GM21737 (cell line): ENCODE measurements around the gene GRIK3.
"Not testable (repeated sequence)": the region's sequence is repeated elsewhere in the genome, so short reads cannot be mapped to it uniquely, and the experiment has no call there.

ENCODE experiments used
- ATAC-seq: cut with Tn5 transposase; IDR thresholded peaks from one replicate; pipeline ENCODE4 v1.9.1; 2021; ENCODE audit warnings: mild to moderate bottlenecking, moderate library complexity; ENCODE audit not compliant: unreplicated experiment

GRIK3 gene

DNA sequence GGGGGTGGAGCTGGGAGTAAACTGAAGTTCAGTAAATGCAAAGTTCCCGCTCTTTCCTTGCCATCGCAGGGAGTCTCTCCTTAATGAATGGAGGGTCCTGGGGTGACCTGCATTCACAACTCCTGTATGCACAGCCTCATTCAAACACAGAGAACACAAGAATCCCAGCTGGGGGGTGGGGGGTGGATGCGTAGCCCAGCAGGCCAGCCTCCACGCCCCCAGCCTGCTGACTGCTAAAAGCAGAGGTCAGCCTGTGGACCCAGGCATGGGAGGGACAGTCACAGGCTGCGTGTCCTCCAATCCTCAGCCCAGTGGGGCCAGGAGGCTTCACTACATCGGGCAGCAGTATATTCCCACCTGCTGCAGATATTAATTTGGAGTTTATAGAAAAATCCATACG is 263.1 kb downstream of the GRIK3 start:
- no peak for ATAC-seq

DNA sequence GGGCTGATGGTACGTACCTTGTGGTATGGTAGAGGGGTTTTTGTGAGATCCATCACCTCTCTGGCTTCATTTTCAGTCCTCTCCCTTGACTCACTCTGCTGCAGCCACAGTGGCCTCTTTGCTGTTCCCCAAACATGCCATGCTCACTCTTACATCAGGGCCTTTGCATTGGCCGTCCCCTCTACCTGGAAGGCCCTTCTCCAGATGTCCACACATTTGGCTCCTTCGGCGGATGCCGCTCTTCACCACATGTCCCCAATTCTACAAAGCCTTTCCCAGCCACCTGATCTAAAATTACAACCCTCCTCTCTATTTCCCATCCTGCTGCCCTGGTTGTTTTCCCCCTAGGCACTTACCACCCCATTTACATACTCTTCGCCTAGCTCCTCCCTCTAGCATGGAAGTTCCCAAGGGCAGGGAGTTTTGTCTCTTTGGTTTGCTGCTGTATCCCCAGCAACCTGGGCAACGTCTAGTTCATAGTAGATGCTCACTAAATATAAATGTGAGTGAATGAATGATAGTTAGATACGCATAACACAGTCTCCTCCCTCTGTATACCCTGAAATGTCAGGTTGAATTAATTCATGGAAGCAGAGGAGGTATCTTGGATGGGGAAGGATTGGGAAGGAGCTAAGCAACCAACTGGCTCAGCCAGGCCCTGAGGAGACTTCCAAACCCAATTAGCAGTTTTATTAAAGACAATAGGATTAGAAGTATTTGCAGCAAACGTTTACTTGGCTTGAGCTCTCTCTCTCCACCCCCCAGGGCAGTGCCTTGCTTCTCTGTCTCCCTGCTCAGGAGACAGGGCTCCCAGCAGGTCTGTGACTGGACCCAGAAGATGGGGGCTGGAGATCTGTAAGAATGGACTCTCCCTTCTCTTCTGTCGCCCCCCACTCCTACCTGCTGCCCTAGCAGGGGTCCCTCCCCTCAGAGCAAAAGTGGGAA is 264.2 kb downstream of the GRIK3 start:
- no peak for ATAC-seq

DNA sequence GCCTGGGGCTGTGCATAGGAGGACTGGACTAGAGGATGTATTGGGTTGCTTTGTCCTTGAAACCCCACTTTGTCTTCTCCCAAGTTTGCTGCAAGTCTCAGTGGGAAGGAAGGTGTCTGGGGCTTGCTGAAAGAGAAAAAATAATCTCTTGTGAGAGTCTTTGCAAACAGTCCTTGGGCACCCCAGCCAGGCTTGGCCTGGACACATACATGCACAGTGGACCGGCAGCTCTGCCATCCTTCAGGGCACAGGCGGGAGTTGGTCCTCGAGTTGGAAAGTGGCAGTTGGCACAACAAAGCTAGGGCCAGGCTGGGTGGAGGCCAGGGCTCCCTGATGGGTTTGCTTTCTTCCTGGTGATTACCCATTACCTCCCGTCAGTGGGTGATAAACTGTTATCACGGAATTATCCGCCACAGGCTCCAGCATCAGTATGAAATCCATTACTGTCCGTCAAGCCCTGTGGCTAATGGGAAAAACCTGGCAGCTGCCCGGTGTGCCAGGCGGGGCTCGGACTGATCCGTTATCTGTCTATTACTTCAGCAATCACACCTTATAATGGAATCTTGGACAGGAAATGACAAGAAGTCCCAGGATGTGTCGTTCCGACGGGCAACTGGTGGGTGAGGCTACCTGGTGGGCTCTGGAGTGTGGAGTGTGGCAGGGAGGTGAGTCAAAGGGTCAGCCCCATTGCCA is 265.7 kb downstream of the GRIK3 start:
- ATAC-seq = no peak

DNA sequence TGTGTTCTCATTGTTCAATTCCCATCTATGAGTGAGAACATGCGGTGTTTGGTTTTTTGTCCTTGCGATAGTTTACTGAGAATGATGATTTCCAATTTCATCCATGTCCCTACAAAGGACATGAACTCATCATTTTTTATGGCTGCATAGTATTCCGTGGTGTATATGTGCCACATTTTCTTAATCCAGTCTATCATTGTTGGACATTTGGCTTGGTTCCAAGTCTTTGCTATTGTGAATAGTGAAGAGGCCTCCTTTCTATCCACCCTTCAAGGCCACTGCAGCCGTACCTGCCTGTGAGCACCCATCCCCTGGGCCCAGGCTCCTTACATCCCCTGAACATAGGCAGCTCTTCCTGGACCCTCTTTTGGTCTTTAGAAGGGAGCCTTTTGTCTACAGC is 266.9 kb downstream of the GRIK3 start:
- not testable (repeated sequence) for ATAC-seq

DNA sequence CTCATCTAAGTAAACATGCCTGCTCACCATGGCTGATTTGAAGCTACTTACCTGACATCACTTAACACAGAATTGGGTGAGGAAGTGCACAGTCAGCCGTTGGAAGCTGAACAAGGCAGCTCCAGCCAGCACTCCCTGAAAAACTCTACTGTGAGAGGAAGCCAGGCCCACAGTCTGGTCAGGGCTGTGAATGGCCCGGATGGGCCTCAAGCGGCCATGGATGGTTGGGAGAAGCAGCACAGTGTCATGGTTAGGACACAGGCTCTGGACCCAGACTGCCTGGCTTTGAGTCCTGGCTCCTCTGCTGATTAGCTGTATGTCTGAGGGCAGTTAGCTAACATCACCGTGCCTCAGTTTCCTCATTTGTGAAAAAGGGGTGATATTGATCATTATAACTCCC is 267.8 kb downstream of the GRIK3 start:
- no peak for ATAC-seq

DNA sequence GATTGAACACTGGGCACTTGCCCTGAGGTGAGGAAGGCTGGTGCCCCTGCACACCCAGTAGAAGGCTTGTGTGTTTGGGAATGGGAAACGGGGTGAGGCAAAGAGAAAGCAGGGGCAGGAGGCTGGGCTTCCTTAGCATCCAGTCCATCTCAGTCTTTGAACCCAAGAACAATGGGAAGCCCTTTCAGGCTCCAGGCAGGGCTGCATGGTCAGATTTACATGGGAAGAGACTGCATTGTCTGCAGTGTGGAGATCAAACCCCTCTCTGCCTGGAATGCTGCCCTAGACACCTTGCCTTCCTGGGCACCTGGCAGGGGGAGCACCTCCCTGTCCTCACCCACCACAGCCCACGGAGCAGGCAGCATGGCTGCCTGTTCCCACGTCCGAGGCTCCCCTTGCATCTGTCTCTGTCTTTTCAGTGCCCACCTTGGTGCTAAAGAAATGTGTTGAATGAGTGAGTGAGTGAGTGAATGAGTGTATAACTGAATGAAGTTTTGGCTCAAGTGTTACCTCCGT is 268.5 kb downstream of the GRIK3 start:
- no peak for ATAC-seq

DNA sequence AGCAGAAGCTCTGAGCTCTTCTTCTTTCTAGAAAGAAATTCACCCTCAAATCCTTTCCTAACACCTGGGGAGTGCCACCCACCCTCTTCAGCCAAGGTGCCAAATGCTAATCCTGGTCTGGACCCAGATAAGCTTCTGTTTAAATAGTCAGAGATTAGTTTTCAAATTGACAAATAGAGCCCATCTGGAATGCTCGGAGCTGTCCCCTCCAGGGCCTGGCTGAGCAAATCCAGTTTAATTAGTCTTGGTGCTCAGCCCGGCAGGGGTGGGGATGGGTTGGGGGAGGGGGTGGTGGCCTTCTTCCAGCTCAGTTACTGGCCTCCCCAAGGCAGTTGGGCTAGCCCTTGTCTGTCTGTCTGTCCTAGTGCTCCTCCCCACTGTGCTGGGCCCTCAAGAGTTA is 269.5 kb downstream of the GRIK3 start:
- no peak for ATAC-seq

DNA sequence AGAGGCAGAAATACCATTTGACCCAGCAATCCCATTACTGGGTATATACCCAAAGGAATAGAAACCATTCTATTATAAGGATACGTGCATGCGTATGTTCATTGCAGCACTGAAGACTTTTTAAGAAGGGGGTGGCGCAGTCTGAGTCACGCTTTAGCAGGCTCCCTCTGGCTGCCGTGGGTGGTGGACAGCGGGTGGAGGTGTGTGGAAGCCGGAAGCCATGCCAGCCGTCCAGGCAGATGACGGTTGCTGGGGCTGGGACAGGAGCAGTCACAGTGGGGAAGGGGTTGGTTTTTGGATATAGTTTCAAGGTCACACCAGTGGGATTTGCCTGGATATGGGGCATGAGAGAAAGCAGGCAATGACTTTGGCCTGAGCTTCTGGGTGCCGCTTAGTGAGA is 270.5 kb downstream of the GRIK3 start:
- no peak for ATAC-seq

DNA sequence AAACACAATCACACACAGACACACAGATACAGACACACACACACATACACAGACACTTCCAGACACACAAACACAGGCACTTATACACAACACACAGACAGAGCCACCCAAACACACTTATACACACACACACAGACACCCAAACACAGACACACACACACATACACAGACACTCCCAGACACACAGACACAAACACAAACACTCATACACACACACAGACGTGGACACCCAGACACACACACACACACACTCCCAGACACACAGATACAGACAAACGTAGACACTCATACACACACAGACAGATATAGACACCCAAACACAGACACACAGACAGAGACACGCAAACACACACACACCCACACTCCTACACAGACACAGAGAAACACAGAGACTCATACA is 272.1 kb downstream of the GRIK3 start:
- no peak for ATAC-seq

DNA sequence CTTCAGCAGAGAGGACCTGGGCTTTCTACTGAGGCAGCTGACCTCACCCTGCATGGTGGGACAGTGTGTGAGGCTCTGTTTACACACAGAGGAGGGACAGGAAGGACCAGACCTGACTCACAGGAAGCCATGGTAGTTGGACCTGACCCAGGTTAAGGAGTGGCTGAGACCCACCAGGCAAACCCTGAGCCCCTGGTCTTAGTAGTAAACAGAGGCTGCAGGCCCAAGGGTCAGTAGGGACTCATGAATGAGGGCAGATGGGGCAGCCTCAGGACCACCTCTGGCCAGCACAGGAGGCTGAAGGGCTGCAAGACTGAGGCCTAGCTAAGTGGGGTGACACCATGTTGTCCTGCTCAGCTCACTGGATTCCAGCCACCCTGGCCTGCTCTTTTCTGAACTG is 273.2 kb downstream of the GRIK3 start:
- no peak for ATAC-seq

DNA sequence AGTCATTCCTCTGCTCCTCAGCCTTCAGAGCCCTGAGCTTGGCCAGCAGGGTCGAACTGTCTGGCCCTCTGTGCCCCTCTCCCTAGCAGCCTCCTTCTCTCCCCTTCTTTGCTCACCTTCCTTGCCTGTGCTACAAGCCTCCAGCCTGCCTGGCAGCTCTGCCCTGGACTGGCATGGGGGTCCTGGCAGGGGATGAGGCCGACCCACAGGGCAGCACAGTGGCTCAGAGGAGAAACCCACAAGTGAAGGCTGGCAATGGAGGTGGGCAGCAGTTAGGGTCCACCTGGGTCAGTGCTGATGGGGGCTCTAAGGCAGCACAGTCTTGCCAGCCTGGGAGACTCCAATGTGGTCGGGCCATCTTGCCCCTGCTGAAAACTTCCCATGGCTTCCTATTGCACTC is 274.2 kb downstream of the GRIK3 start:
- no peak for ATAC-seq

DNA sequence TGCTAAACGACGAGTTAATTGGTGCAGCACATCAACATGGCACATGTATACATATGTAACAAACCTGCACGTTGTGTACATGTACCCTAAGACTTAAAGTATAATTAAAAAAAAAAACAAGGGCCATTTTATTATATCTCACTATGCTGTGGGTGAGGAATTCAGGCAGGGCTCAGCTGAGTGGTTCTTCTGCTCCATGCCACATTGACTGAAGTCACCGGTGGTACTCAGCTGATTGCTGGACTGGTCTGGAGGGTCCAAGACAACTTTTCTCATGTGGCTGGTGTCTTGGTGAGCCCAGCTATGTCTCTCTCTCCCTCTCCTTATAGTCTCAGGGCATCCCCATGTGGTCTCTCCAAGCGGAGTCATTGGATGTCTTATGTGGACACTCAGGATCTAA is 275.0 kb downstream of the GRIK3 start:
- no peak for ATAC-seq

DNA sequence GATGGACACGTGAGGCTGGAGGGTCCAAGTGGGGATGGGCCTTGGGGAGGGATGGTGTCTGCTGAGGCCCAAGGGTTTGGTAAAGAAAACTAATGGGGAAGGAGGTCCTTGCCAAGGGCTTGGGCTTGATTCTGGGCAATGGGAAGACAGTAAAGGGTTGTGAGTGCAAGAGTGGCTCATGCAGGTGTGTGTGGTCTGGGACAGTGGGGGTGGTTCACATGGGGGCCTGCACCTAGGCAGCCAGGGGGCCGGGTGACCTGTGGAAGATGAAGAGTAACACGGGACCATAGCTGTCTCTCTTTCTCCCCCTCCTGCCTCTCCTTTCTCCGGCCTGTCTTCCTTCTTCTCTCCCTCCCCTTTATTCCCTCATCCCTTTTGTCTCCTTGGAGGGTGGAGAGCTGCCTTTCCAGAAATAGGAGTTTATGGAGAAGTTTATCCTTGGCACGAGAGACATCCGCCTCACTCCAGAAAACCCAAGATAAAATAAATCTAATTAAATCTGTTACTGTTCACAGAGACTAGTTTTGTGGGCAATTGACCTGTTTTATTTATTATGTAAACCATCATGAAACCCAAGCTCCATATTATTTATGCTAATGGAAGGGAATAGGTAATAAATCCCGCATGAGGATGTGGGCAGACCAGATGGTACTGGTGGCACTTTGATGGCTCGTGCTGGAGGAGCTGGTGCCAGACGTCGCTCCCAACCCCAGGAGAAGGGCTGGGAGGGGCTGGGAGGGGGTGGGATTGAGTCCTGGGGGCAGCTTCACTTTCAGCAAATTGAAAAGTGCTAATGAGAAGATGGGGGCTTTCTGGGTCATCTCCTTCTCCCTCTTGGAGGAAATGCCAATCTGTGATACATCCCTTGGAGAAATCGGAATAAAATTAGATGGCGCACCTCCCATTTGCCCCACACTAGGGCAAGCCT is 278.7 kb downstream of the GRIK3 start:
- ATAC-seq = no peak

DNA sequence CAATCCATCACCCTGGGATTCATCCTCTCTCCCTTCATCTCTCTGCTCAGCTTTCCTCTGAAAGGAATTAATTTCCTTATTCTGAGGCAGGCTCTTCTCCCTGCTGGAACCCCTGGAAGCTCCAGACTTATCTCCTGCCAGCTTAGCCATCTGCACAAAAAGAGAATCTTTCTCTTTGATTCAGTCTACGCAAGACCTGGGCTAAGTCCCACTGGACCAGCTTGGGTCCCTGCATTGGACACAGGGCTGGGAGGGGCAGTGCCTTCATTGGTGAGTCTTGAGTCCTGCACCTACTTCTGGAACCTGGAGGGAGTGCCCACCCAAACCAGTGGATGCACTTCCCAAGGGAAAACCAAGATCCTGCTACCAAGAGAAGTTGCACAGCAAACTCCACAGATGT is 279.9 kb downstream of the GRIK3 start:
- no peak for ATAC-seq

DNA sequence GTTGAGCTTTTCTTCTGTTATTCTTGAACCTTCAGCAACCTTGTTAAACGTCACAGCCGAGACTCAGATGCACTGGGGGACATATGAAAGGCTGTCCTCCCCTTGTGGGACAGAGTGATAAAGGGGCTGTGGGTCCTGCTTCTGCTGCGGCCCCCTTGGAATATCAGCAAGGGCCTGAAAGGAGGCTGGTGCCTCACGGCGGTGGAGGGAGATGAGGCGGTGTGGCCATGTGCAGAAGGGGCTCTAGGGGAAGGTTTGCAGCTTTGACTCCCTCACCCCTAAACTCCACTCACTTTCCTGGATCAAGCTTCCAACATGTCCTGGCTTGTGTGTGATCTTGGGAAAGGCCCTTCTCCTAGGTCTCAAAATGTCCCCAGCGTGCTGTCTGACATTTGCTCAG is 280.9 kb downstream of the GRIK3 start:
- ATAC-seq = no peak

DNA sequence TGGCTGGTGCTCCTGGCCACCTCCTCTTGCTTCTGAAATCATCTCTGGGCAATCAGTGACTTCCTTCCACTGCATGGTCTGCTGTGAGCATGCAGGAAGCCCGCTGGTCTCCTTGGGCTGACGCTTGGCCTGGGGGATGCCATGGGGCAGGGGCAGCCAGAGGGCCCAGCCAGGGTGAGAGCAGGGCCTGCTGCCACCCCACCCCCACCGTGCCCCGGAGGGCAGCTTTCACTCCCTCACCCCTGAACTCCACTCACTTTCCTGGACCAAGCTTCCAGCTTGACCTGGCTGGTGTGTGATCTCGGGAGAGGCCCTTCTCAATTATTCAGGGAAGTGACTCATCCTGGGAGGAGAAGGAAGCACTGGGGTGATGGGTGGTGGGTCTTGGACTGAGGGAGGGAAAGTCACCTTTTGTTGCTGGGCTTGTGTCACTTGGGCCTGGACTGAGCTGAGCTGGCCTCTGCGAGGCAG is 281.4 kb downstream of the GRIK3 start:
- ATAC-seq = no peak

DNA sequence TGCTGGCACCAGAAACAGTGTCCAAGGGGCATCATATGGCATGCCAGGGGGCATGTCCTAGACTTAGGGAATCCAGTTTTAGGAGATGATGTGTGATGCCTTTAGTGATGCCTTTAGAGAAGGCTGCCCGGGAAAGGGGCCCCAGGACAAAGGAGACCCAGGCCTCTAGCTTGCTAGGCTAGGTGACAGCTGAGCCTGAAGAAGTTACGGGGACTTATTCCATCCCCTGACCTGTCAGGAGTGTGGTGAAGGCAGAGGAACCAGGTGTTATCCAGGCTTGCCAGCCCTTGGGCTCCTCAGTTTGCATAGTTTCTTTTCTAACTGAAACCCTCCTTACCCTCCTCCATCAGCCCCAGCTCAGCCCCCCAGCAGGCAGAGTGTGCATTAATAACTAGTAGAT is 281.9 kb downstream of the GRIK3 start:
- ATAC-seq = no peak

DNA sequence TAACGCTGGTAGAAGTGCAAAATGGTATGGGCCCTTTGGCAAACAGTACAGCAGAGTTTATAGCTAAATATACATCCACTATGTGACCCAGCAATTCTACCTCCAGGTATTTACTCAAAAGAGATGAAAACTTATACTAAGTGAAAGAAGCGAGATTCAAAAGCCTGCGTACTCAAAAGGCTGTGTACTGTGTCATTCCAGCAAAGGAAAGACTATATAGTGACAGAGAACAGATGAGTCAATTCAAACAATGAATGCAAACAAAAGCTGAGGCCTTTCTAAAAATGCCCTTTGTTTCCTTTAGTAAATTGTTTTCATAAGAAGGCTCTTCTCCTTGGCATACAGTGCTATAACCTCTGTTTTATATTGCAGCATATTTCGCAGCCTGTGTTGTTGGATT is 282.8 kb downstream of the GRIK3 start:
- no peak for ATAC-seq

DNA sequence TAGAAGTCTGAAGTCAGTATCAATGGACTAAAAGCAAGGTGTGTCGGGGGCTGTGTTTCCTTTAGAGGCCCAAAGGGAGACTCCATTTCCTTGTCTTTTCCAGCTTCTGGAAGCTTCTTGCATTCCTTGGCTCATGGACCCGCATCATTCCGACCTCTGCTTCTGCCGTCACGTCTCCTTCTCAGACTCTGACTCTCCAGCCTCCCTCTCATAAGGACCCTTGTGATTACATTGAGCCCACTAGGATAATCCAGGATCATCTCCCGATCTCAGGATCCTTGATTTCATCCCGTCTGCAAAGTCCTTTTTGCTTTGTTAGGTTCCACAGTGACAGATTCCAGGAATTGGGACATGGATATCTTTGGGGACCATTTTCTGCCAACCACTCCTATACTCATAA is 285.8 kb downstream of the GRIK3 start:
- ATAC-seq = no peak
